Heart left ventricle (tissue), 16 donors: Measurements from ENCODE around the gene ARPC2. TPM values are rescaled to one million over a fixed set of nuclear protein-coding genes. Genes with fewer than 3 reads are reported as not detected.

ENCODE experiments used
- ATAC-seq, 4 donors: fragments of 200-7000 bp; cut with Tn5 transposase; one replicate each; pipeline ENCODE4 v1.9.1; 2020 to 2022; ENCODE audit warnings: moderate library complexity in 4 of 4, mild to moderate bottlenecking in 3 of 4, moderate number of reproducible peaks in 1 of 4
- DNase-seq, 5 donors: peaks; one replicate each; pipeline ENCODE4 v3.0.0-alpha.2; 2020
- H3K27ac ChIP-seq, 12 donors: fragments of 200-600 bp; sonication (generic) in 4 of 12; one replicate each; pipeline versions ENCODE4 v1.5.0 to v1.8.0; 2016 to 2022; ENCODE audit warnings: mild to moderate bottlenecking in 2 of 12
- H3K27me3 ChIP-seq, 9 donors: fragments of 200-600 bp; sonication (generic) in 2 of 9; one replicate each; pipeline versions ENCODE4 v1.5.1 to v1.8.0; 2016 to 2022; ENCODE audit warnings: mild to moderate bottlenecking in 3 of 9
- H3K36me3 ChIP-seq, 9 donors: fragments of 200-600 bp; sonication (generic) in 2 of 9; one replicate each; pipeline versions ENCODE4 v1.5.0 to v1.8.0; 2018 to 2022; ENCODE audit warnings: mild to moderate bottlenecking in 2 of 9
- H3K4me1 ChIP-seq, 12 donors: fragments of 200-600 bp; sonication (generic) in 4 of 12; one replicate each; pipeline versions ENCODE4 v1.5.0 to v1.8.0; 2016 to 2022; ENCODE audit warnings: mild to moderate bottlenecking in 3 of 12
- H3K4me3 ChIP-seq, 12 donors: fragments of 200-600 bp; sonication (generic) in 4 of 12; one replicate each; pipeline versions ENCODE4 v1.5.0 to v1.8.0; 2017 to 2022; ENCODE audit warnings: mild to moderate bottlenecking in 9 of 12, moderate library complexity in 4 of 12
- H3K9me3 ChIP-seq, 12 donors: fragments of 200-600 bp; sonication (generic) in 4 of 12; one replicate each; pipeline versions ENCODE4 v1.5.0 to v1.8.0; 2016 to 2022; ENCODE audit warnings: mild to moderate bottlenecking in 1 of 12
- POLR2A ChIP-seq, 2 donors: fragments of 450-650 bp; IDR thresholded peaks; one replicate each; pipeline ENCODE4 v1.6.1; 2017; ENCODE audit warnings: antibody characterized with exemption in 2 of 2, mild to moderate bottlenecking in 2 of 2, moderate library complexity in 2 of 2
- WGBS, 4 donors: extraction: QIAGEN DNeasy Blood & Tissue Kit in 2 of 4; methylation state at CpG; one replicate each; pipeline versions ENCODE4 v1.1.5 to v1.1.7; 2013 to 2018; 5-methylcytosine and 5-hydroxymethylcytosine counted together
- intact Hi-C, 10 donors: fragments of 100-400 bp; cut with DNase I; formaldehyde crosslinking; loops; one replicate each; pipeline versions ENCODE4 v1.11.1 to v1.14.2; 2022
- polyA plus RNA-seq, 2 donors: library from polyadenylated mRNA; stranded (reverse); fragments of 200-250 nt; gene quantifications; one replicate each; pipeline ENCODE4 v1.2.3, GENCODE V29; 2013
- total RNA-seq, 9 donors: library from RNA; depleted of rRNA in 2 of 9; stranded (reverse); fragments of >200 nt in 2 of 9; fragmentation: NEBNext Ultra II Directional in 3 of 9; extraction: Animal tissue kit (Norgen Biotek cat#: 25700) in 3 of 9; gene quantifications; one replicate each; pipeline versions ENCODE4 v1.1.0 to v1.2.4, GENCODE V29; 2016 to 2023
- TF ChIP-seq, protein P1 (sequence below), 12 donors: fragments of 200-600 bp; sonication (generic) in 4 of 12; IDR thresholded peaks; one replicate each; pipeline versions ENCODE4 v1.5.0 to v1.8.0; 2018 to 2022; ENCODE audit warnings: antibody characterized with exemption in 12 of 12, mild to moderate bottlenecking in 5 of 12
- donor health status: ischemic (EF 13 %, LVEDD 7.1; RV severe dilation, severe dysfunction).
- donor health status: healthy with polysubstance abuse.
- donor health status: DM: no; HTN: yes; CAD: no.
- donor health status: DM: no; HTN: no; CAD: no.
- donor health status: ischemic (EF 25% LVEDD 6.9; RV normal size, moderate dysfunction).
- donor health status: ischemic (EF 25% LVEDD 5.7; RV mildly dilated, moderate dysfunction).
- donor health status: healthy.
- donor health status: DM: yes; HTN: yes; CAD: no.
- donor health status: ischemic (EF 35%, LVEDD 5.7; RV mildly dilated, moderate dysfunction).
- donor health status: nonischemic (EF 11% LVEDD 7.7; RV severe dilation, severe dysfunction).
- donor health status: DM: yes; HTN: yes; CAD: no.
- donor health status: PGD.
- donor health status: ischemic (EF 29% LVEDD 5.4; RV normal size, mild dysfunction).
- donor health status: nonischemic (EF 23%, LVEDD 6.1; RV moderate dilation, normal function).

Gene ARPC2
- total and polyA plus RNA-seq, 11 donors: 64.9 to 278 (median 139) TPM

DNA sequence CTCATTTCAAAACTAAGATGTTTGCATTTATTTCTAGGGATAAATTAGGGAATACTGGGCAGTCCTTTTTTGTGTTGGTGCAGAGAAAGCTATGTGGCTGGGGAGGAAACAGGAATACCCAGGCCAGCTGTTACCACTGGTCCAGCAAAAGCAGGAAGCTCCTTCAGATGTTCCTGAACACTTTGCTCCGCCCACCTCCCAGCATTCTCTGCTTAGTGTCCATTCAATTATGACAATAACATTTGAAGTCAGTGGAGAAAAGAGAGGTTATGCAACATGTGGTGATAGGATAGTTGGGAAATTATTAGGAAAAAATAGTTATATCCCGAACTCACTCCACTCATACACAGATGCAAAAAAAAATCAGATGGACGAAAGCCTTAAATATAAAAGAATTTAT lies 22.1 kb upstream of the ARPC2 start:
- no peaks in the 10 kb centered on the region for H3K36me3 ChIP-seq
- H3K9me3 ChIP-seq: no peaks in the 10 kb centered on the region
- no peak for TF ChIP-seq POLR2A (IDR thresholded peaks at IDR 0.05)
- TF ChIP-seq, protein P1, sequence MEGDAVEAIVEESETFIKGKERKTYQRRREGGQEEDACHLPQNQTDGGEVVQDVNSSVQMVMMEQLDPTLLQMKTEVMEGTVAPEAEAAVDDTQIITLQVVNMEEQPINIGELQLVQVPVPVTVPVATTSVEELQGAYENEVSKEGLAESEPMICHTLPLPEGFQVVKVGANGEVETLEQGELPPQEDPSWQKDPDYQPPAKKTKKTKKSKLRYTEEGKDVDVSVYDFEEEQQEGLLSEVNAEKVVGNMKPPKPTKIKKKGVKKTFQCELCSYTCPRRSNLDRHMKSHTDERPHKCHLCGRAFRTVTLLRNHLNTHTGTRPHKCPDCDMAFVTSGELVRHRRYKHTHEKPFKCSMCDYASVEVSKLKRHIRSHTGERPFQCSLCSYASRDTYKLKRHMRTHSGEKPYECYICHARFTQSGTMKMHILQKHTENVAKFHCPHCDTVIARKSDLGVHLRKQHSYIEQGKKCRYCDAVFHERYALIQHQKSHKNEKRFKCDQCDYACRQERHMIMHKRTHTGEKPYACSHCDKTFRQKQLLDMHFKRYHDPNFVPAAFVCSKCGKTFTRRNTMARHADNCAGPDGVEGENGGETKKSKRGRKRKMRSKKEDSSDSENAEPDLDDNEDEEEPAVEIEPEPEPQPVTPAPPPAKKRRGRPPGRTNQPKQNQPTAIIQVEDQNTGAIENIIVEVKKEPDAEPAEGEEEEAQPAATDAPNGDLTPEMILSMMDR (IDR thresholded peaks at IDR 0.05): no peak
- H3K27me3 ChIP-seq: peaks cover 0 to 3% (median 0%) of the 10 kb centered on the region in 9 donors
- intact Hi-C loops: no loop called here
- no peaks in the 10 kb centered on the region for H3K4me1 ChIP-seq
- DNase-seq (no peak), ATAC-seq (no peak)
- no peak overlapping the region for H3K27ac ChIP-seq
- H3K4me3 ChIP-seq: no peak overlapping the region
- WGBS, 4 donors: 87 to 94% (median 91%) methylated on average over 3 of the region's 3 CpGs

DNA sequence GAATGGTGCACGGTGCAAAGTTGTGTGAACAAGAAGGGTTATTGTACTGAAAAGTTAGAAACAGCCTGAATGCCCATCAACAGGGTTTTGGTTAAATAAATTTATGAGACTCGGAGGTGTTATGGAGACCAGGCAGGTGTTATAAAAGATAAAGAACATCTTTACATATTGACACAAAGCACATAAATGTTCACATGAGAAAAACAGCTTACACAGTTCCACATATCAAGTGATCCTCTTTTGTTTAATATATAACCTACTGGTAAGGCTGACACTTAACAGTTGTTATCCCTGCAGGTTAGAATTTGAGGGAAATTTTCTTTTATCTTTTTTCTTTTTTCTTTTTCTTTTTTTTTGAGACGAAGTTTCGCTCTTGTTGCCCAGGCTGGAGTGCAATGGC lies 20.0 kb upstream of the ARPC2 start:
- H3K27ac ChIP-seq: no peak overlapping the region
- WGBS, 4 donors: 79 to 90% (median 82%) methylated on average over 4 of the region's 4 CpGs
- DNase-seq (no peak), ATAC-seq (no peak)
- no peaks in the 10 kb centered on the region for H3K36me3 ChIP-seq
- intact Hi-C loops: no loop called here
- H3K9me3 ChIP-seq: no peaks in the 10 kb centered on the region
- H3K27me3 ChIP-seq: peaks cover 0 to 3% (median 0%) of the 10 kb centered on the region in 9 donors
- no peak overlapping the region for H3K4me3 ChIP-seq
- no peaks in the 10 kb centered on the region for H3K4me1 ChIP-seq
- TF ChIP-seq, protein P1 (IDR thresholded peaks at IDR 0.05): no peak
- no peak for TF ChIP-seq POLR2A (IDR thresholded peaks at IDR 0.05)

DNA sequence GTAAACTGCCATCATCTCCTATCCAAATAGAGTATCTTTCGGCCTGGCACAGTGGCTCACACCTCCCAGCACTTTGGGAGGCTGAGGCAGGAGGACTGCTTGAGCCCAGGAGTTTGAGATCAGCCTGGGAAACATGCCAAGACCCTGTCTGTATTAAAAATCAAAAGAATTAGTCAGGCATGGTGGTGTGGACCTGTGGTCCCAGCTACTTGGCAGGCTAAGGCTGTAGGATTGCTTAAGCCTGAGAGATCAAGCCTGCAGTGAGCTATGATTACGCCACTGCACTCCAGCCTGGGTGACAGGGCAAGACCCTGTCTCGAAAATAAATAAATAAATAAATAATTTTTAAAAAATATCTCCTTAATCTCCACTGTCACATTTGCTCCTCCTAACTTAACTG lies 14.7 kb upstream of the ARPC2 start:
- Histone ChIP-seq H3K4me3 (no peak overlapping the region), H3K36me3 (no peaks in the 10 kb centered on the region), H3K27ac (no peak overlapping the region), H3K4me1 (no peaks in the 10 kb centered on the region), H3K9me3 (no peaks in the 10 kb centered on the region), H3K27me3 (peaks cover 0 to 3% (median 0%) of the 10 kb centered on the region in 9 donors)
- DNase-seq (no peak), ATAC-seq (no peak)
- WGBS, 4 donors: 86 to 90% (median 87%) methylated on average over 3 of the region's 3 CpGs
- TF ChIP-seq POLR2A (IDR thresholded peaks at IDR 0.05): no peak
- TF ChIP-seq, protein P1 (IDR thresholded peaks at IDR 0.05): no peak
- intact Hi-C loops: no loop called here

DNA sequence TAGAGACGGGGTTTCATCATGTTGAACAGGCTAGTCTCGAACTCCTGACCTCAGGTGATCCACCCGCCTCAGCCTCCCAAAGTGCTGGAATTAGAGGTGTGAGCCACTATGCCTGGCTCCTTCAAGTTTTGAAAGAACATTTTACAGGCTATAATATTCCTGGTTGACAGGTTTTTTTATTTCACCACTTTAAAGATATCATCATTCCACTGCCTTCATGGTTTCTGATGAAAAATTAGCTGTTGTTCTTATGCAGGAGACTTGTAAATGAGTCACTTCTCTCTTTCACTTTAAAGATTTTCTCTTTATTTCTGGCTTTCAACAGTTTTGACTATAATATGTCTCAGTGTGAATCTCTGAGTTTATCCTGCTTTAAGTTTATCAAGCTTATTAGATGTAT lies 7.9 kb upstream of the ARPC2 start:
- no peak for ATAC-seq
- intact Hi-C loops: no loop called here
- H3K27ac ChIP-seq: no peak overlapping the region
- H3K4me3 ChIP-seq: no peak overlapping the region
- TF ChIP-seq, protein P1 (IDR thresholded peaks at IDR 0.05): no peak
- no peak for TF ChIP-seq POLR2A (IDR thresholded peaks at IDR 0.05)
- DNase-seq: no peak
- H3K36me3 ChIP-seq: no peaks in the 10 kb centered on the region
- WGBS, 4 donors: 91 to 97% (median 94%) methylated on average over 3 of the region's 3 CpGs
- H3K9me3 ChIP-seq: peaks cover 0 to 7% (median 0%) of the 10 kb centered on the region in 12 donors
- H3K27me3 ChIP-seq: no peaks in the 10 kb centered on the region
- no peaks in the 10 kb centered on the region for H3K4me1 ChIP-seq
